ENCODE results near the gene BACH1. TPM values are rescaled to one million over a fixed set of nuclear protein-coding genes. Genes with fewer than 3 reads are reported as not detected.

BACH1 gene
- total and polyA plus RNA-seq, 10 of the 15 experiments (the other 5 are each of a cell fraction or from before 2014, with no cell fraction given), result 3.2 to 25.7 (median 10.5) TPM

DNA sequence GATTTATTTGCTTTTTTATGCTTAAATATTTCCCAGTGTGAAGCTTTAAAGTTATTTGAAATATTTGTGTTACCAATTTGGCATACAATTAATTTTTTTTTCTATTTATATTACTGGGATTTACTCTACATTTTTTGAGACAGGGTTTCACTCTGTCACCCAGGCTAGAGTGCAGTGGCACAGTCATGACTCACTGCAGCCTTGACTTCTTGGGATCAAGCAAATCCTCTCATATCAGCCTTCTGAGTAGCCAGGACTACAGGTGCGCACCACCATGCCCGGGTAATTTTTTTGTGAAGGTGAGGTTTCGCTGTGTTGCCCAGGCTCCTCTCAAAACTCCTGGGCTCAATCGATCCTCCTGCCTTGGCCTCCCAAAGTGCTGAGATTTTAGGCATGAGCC, 39.5 kb downstream of the BACH1 start (continued):
- TF ChIP-seq, protein P1, sequence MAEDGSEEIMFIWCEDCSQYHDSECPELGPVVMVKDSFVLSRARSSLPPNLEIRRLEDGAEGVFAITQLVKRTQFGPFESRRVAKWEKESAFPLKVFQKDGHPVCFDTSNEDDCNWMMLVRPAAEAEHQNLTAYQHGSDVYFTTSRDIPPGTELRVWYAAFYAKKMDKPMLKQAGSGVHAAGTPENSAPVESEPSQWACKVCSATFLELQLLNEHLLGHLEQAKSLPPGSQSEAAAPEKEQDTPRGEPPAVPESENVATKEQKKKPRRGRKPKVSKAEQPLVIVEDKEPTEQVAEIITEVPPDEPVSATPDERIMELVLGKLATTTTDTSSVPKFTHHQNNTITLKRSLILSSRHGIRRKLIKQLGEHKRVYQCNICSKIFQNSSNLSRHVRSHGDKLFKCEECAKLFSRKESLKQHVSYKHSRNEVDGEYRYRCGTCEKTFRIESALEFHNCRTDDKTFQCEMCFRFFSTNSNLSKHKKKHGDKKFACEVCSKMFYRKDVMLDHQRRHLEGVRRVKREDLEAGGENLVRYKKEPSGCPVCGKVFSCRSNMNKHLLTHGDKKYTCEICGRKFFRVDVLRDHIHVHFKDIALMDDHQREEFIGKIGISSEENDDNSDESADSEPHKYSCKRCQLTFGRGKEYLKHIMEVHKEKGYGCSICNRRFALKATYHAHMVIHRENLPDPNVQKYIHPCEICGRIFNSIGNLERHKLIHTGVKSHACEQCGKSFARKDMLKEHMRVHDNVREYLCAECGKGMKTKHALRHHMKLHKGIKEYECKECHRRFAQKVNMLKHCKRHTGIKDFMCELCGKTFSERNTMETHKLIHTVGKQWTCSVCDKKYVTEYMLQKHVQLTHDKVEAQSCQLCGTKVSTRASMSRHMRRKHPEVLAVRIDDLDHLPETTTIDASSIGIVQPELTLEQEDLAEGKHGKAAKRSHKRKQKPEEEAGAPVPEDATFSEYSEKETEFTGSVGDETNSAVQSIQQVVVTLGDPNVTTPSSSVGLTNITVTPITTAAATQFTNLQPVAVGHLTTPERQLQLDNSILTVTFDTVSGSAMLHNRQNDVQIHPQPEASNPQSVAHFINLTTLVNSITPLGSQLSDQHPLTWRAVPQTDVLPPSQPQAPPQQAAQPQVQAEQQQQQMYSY (CRISPR knock-in tag; IDR thresholded peaks at IDR 0.05), result no peak

DNA sequence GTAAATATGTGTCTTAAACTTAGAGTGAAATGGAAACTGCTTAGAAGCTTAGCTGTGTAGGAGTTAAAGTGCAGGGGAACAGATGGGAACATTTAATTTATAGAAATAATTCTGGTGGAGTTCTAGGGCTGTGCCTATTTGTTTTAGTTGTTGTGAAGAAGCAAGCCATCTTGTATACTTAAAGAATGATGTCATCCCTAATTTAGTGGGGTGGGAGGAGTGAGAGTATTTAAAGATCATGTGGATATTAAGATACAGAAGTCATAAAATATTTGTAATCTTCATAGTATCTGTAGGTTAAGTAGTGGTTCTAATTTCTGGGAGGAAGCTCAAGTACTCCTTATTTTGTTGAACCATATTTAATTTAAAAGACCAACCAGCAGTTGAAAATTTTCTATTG, 41.5 kb downstream of the BACH1 start:
- no peak for TF ChIP-seq ZNF622 (IDR thresholded peaks at IDR 0.05)
- TF ChIP-seq ATF7 (IDR thresholded peaks at IDR 0.05; ENCODE audit: low read depth), result peak; percentile 74; the same call in 1 of the 2 replicates
- no peak for TF ChIP-seq CHD1 (IDR thresholded peaks at IDR 0.05; ENCODE audit: low read depth, low read length)
- TF ChIP-seq CHD2 (IDR thresholded peaks at IDR 0.05; ENCODE audit: borderline replicate concordance, low read depth, low read length), result no peak
- no peak for DNase-seq (ENCODE audit: low read depth, low spot score)
- ChIA-PET SMC1A (ENCODE audit: uncharacterized antibody, unreplicated experiment) (interaction anchor here (0.6 to 2.5 kb wide), 10 partner anchors 8 to 220 kb away, joined by 3 to 12 read pairs (median 4); no protein-coding TSS in a partner anchor), CTCF (interaction anchor here (1.1 to 2.4 kb wide), 9 partner anchors 8 to 176 kb away, joined by 3 to 8 read pairs (median 3); no protein-coding TSS in a partner anchor), POLR2A (interaction anchor here (1.1 kb wide), 1 partner anchor 33 kb away, joined by 3 read pairs; no protein-coding TSS in a partner anchor), RAD21 (ENCODE audit: unreplicated experiment) (interaction anchor here (0.7 to 1.0 kb wide), 2 partner anchors 35 to 215 kb away, joined by 3 read pairs; no protein-coding TSS in a partner anchor)
- FAIRE-seq, result no peak
- Histone ChIP-seq H2AFZ (ENCODE audit: control insufficient read depth, low read depth, low read length) (no peak overlapping the region), H3K4me1 (ENCODE audit: control insufficient read depth, insufficient read depth, low read length) (no peaks in the 10 kb centered on the region; the same call in 1 of the 2 replicates), H3K4me3 (no peak overlapping the region), H3K79me2 (ENCODE audit: control insufficient read depth, insufficient read depth, low read length) (peaks cover 11% of the 10 kb centered on the region), H3K27me3 (replicated peaks in 1 of 2; ENCODE audit: control insufficient read depth in 2 of 2, insufficient read depth in 2 of 2, low read length in 1 of 2) (no peaks in the 10 kb centered on the region), H3K4me2 (ENCODE audit: control insufficient read depth, insufficient read depth) (no peak overlapping the region), H3K9me3 (replicated peaks; ENCODE audit: control insufficient read depth, insufficient read depth, low read length) (no peaks in the 10 kb centered on the region), H4K20me1 (ENCODE audit: control insufficient read depth, insufficient read depth) (no peaks in the 10 kb centered on the region; the same call in 1 of the 2 replicates), H3K27ac (ENCODE audit: control insufficient read depth, insufficient read depth) (no peak overlapping the region), H3K9ac (ENCODE audit: control insufficient read depth, insufficient read depth, low read length) (no peak overlapping the region), H3K36me3 (ENCODE audit: control insufficient read depth in 2 of 2, insufficient read depth in 2 of 2, low read length in 1 of 2) (peaks cover 2 to 3% of the 10 kb centered on the region in 2 experiments; a peak in 3 of 4 replicates)
- ATAC-seq, result no peak
- in situ Hi-C loops (cut with MboI), result no loop called here
- no TSS peak for BruUV-seq (replicated peaks)
- intact Hi-C loops (cut with micrococcal nuclease; ENCODE audit: unreplicated experiment), result no loop called here

Data from GM12878 (cell line).